Loucy (cell line): ENCODE results near the gene TMED6.

Source experiments
- EZH2phosphoT487 ChIP-seq: fragments of 200-600 bp; IDR thresholded peaks from 2 replicates; pipeline ENCODE4 v1.6.1; 2018; ENCODE audit warnings: antibody characterized with exemption, mild to moderate bottlenecking, moderate library complexity, borderline replicate concordance
- TF ChIP-seq, protein P1 (sequence below): fragments of 200-600 bp; sonication (generic); conservative IDR thresholded peaks from 2 replicates; pipeline ENCODE4 v1.5.1; 2014; ENCODE audit warnings: mild to moderate bottlenecking, antibody characterized with exemption, low read length

DNA sequence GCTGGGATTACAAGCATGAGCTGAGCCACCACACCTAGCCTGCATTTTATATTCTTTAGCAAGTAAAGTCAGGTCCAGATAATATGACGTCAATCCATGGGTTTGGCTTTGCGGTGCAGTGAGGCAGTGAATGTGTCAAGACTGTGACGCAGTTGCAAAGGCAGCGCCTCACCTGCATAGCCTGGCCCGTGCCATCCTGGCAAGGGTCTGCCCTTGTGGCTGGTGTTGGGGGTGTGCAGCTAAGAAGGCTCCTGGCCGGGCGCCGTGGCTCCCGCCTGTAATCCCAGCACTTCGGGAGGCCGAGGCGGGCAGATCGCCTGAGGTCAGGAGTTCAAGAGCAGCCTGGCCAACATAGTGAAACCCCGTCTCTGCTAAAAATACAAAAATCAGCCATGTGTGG lies 28.2 kb downstream of the TMED6 start:
- TF ChIP-seq, protein P1, sequence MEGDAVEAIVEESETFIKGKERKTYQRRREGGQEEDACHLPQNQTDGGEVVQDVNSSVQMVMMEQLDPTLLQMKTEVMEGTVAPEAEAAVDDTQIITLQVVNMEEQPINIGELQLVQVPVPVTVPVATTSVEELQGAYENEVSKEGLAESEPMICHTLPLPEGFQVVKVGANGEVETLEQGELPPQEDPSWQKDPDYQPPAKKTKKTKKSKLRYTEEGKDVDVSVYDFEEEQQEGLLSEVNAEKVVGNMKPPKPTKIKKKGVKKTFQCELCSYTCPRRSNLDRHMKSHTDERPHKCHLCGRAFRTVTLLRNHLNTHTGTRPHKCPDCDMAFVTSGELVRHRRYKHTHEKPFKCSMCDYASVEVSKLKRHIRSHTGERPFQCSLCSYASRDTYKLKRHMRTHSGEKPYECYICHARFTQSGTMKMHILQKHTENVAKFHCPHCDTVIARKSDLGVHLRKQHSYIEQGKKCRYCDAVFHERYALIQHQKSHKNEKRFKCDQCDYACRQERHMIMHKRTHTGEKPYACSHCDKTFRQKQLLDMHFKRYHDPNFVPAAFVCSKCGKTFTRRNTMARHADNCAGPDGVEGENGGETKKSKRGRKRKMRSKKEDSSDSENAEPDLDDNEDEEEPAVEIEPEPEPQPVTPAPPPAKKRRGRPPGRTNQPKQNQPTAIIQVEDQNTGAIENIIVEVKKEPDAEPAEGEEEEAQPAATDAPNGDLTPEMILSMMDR, result no peak
- TF ChIP-seq EZH2phosphoT487, result no peak
